ENCODE data around the gene RFTN2. TPM values are rescaled to one million over a fixed set of nuclear protein-coding genes. Genes with fewer than 3 reads are reported as not detected.

RFTN2 gene
- total and polyA plus RNA-seq, 2 of the 13 experiments (the other 11 are each of a cell fraction or from before 2014, with no cell fraction given), result not detected

GRCh38 chr2:197613509-197613987 lies 61.8 kb downstream of the RFTN2 start (continued):
- no peak for TF ChIP-seq ZNF251 (CRISPR knock-in tag; IDR thresholded peaks at IDR 0.05)
- TF ChIP-seq ZNF296 (CRISPR knock-in tag; conservative IDR thresholded peaks at IDR 0.05), result no peak
- TF ChIP-seq ZBTB1 (CRISPR knock-in tag; IDR thresholded peaks at IDR 0.05; ENCODE audit: borderline replicate concordance), result no peak
- TF ChIP-seq ZNF607 (CRISPR knock-in tag; IDR thresholded peaks at IDR 0.05; ENCODE audit: borderline replicate concordance), result peak; percentile 88; the same call in 1 of the 2 replicates
- peak; percentile 87 for TF ChIP-seq TEAD3 (CRISPR knock-in tag; optimal IDR thresholded peaks at IDR 0.05; ENCODE audit: borderline replicate concordance)
- no peak for TF ChIP-seq GPBP1L1 (CRISPR knock-in tag; IDR thresholded peaks at IDR 0.05)
- TF ChIP-seq JUN (CRISPR knock-in tag; IDR thresholded peaks at IDR 0.05), result peak; percentile 100
- TF ChIP-seq CEBPZ (IDR thresholded peaks at IDR 0.05; ENCODE audit: low read length), result no peak
- TF ChIP-seq ZNF468 (CRISPR knock-in tag; IDR thresholded peaks at IDR 0.05), result no peak
- TF ChIP-seq ZBTB4 (CRISPR knock-in tag; IDR thresholded peaks at IDR 0.05; ENCODE audit: borderline replicate concordance), result no peak
- peak; percentile 99 for TF ChIP-seq DNMT3B (CRISPR knock-in tag; conservative IDR thresholded peaks at IDR 0.05)
- TF ChIP-seq XRCC5 (optimal IDR thresholded peaks at IDR 0.05; ENCODE audit: low read length), result no peak
- no peak for TF ChIP-seq ZNF484 (CRISPR knock-in tag; IDR thresholded peaks at IDR 0.05; ENCODE audit: borderline replicate concordance, low read depth)
- peak; percentile 77 for TF ChIP-seq KMT2B (CRISPR knock-in tag; IDR thresholded peaks at IDR 0.05)
- peak; percentile 88 for TF ChIP-seq SP5 (CRISPR knock-in tag; IDR thresholded peaks at IDR 0.05; ENCODE audit: borderline replicate concordance, low read depth)
- TF ChIP-seq GATA4 (IDR thresholded peaks at IDR 0.05; ENCODE audit: borderline replicate concordance, low read depth), result peak; percentile 79; the same call in 1 of the 2 replicates
- TF ChIP-seq ZGPAT (CRISPR knock-in tag; IDR thresholded peaks at IDR 0.05), result peak; percentile 100
- peak; percentile 81; the same call in 1 of the 2 replicates for TF ChIP-seq RORA (CRISPR knock-in tag; IDR thresholded peaks at IDR 0.05)
- TF ChIP-seq ZNF224 (CRISPR knock-in tag; IDR thresholded peaks at IDR 0.05), result no peak
- peak; percentile 90 for TF ChIP-seq ZMAT3 (CRISPR knock-in tag; conservative IDR thresholded peaks at IDR 0.05)
- TF ChIP-seq ZNF569 (CRISPR knock-in tag; IDR thresholded peaks at IDR 0.05; ENCODE audit: borderline replicate concordance), result no peak
- TF ChIP-seq ETV5 (CRISPR knock-in tag; IDR thresholded peaks at IDR 0.05; ENCODE audit: borderline replicate concordance), result peak; percentile 98

Data from HepG2 (cell line).